GM18508 (cell line): ENCODE results near the gene RPS21.

Experiments used
- ATAC-seq: cut with Tn5 transposase; IDR thresholded peaks from one replicate; pipeline ENCODE4 v1.9.1; 2021; ENCODE audit warnings: moderate number of reproducible peaks; ENCODE audit not compliant: insufficient read depth, unreplicated experiment

Gene RPS21

DNA sequence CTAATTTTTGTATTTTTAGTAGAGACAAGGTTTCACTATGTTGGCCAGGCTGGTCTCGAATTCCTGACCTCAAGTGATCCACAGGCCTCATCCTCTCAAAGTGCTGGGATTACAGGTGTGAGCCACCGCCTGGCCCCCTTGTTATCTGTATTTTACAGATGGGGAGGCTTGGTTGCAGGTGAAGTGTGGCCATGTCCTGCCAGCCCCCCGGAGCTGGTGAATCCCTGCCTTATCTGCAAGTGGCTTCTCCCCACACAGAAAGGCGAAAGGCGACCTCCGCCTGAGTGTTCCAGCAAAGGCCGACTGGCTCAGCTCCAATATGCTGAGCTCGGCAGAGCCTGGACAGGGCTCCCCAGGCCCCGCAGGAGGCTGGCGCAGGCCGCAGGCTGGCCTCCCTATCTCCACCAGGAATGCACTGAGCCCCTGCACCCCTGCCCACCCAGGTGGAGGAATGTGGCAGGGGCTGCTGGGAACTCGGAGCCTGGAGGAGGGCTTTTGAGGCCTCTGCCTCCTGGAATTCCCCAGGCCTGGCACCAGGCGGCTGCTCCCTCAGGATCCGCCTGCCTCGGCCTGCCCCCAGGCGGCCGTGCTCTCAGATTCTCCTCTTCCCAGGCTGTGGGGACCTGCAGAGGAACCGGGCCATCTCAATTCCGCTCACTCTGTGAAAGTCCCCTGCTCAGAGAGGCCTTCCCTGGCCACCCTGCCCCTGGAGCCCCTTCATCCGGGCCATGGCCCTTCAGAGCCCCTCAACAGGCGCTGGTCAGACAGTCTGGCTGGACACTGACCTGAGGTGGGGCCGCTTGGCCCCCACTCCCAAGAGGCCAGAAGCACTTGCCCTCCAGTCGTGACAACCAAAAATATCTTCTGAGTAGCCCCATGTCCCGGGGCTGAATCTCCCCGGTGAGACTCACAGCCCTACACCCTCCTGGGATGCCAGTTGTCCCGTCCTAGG, 10.5 kb upstream of the RPS21 start:
- ATAC-seq, result no peak

DNA sequence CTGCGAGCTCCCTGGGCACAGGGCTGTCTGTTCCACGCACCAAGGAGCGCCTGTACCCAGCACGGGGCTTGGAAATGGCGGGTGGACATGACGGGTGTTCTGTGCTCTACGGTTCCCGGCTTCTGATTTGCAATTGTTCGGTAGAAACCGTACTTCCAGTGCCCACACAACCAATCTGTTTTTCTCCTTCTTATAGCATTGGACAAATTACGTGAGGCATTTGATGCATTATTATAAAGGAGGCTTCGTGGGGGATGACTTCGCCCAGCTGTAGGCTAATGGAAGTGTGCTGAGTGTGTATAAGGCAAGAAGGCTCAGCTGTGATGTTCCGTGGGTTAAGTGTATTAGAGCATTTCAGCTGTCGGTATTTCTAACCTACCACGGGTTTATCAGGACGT, 9.8 kb upstream of the RPS21 start:
- no peak for ATAC-seq

DNA sequence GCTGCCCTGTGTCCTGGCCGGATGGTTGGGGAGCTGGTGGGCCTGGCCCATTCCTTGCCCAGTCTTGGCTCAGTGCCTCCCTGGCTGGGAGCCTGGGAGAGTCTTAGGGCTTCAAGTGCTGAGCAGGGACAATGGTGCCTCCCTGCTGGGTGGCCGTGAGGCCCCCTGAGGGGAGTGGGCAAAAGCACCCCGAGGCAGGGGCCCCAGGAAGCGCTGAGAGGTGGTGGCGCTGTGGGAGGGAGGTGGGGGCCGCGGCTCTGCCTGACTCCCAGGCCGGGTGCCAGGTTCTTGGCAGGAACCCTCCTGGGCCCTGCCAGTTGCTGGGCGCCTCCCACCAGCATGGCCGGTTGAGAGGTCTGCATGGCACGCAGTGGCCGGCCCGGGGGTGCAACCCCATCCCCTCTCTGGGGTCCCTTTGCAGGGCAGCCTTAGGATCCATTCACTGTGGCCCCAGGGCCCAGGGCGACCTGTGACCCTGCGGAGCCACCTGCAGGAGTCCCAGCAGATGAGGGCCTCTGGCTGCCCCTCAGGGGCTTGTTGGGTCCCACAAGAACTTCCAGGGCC, 9.2 kb upstream of the RPS21 start:
- no peak for ATAC-seq

DNA sequence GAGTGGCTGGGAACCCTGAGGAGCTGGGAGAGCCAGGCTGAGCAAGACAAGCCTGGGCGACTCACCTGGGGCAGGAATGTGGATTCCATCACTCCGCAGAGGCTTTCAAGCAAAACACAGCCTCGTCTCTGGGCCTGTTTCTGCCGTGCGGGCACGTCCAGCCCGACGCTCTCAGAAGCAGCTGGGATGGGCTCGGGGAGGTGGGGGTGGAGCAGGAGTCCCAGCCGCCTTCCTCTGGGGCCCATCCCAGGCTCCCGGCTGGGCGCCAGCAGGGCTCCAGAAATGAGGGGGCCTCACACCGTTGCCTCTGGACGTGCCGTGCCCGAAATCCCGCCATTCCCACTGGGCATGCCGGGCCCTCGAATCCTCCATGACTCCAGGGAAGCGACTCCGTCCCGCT, 8.7 kb upstream of the RPS21 start:
- ATAC-seq, result no peak

DNA sequence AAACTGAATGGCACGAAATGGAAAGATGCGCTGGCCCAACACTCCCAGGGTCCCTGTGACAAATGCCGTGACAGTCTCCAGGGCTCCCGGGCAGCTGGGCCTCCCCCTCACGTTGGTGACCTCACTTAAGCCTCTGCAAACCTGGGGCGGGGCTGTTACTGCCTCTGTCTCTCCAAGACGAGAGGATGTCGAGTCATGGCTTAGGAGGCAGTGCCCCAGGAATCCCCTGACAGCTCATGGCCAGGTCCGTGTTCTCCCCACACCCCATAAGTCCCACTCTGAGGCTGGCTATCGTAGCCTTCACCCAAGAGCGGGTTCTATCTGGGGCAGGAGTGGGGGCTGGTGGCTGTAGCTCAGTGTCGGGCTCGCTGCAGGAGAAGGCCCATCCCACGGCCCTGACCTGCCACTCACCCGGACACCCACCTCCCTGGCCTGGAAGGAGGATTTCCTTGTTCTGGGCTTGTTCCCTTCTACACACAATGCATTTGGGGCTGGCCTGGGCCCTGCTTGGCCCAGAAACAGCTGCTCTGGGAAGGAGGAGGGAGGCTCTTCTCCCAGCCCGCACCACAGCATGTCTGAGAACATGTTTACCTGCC, 5.6 kb upstream of the RPS21 start:
- ATAC-seq, result no peak

DNA sequence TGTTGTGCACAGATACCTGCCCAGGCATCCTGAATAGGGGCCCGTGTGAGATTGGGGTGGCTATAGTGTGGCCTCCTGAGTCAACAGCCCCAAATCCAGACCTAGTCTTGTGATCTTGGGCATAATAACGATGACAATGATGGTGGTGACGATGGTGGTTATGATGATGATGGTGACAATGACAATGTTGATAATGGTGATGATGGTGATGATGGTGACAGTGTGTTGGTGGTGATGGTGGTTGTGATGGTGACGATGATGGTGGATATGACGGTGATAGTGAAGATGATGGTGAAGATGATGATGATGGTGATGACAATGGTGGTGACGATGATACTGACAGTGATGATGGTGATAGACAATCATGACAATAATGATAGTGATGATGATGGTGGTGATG, 5.1 kb upstream of the RPS21 start:
- no peak for ATAC-seq

DNA sequence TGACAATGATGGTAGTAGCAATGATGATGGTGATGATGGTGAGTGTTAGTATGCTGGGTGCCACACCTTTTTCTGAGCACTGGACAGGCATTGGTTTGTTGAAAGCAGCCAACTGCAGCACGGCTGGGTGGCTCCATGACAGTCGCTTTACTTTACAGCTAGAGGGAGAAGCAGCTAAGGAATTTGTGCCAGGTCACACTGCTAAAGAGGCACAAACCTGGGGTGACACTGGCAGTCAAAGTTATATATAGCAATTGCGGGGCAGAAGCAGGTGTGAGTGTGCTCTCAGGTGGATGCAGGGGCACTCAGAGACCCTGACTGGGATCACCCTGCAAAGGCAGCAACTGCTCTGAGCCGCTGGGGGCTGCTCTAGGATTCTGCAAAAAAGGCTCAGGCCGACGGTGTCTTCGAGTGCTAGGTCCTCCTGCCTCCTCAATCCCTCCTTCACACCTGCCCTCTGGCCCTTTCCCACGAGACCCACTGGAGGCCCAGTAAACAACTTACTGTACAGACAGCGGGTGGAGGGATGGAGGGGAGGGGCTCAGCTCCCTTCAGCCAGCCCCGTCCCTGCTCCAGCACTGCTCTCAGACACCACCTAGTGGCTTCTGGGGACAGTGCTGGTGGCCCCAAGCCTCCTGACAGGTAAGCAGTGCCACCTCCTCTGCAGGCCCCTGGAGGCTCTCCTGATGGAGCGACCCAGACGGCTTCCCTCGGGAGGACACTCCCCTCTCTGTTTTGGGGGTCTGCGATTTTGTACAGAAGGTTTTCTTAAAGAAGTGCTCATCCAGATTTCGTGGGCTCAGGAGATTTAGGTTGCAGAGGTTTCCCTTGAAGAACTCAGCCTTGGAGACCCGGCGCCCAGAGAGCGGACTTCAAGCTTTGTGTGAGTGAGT, 4.4 kb upstream of the RPS21 start:
- no peak for ATAC-seq

DNA sequence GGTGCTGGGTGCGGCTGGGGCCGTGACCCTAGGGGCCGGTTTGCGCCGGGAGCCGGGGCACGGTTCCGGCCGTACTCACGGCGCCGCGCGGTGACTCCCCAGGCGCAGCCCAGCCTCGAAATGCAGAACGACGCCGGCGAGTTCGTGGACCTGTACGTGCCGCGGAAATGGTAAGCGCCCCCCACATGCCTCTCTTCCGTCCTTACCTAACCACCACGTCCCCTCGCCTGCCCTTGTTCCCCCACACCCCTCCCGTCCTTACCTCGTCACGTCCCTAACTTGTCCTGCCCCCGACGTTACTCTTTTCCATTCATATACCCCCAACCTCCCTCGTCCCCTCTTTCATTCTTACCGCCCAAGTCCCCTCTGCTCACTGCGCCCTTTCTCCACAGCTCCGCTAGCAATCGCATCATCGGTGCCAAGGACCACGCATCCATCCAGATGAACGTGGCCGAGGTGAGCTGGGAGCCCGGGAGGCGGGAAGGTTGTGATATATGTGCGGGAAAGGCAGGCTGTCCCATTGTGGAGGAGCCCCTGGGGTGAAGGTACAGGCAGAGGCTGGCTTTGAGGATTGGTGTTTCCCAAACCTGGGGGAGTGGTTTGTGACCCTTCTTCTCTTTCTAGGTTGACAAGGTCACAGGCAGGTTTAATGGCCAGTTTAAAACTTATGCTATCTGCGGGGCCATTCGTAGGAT, 463 bp downstream of the RPS21 start:
- ATAC-seq, result no peak

DNA sequence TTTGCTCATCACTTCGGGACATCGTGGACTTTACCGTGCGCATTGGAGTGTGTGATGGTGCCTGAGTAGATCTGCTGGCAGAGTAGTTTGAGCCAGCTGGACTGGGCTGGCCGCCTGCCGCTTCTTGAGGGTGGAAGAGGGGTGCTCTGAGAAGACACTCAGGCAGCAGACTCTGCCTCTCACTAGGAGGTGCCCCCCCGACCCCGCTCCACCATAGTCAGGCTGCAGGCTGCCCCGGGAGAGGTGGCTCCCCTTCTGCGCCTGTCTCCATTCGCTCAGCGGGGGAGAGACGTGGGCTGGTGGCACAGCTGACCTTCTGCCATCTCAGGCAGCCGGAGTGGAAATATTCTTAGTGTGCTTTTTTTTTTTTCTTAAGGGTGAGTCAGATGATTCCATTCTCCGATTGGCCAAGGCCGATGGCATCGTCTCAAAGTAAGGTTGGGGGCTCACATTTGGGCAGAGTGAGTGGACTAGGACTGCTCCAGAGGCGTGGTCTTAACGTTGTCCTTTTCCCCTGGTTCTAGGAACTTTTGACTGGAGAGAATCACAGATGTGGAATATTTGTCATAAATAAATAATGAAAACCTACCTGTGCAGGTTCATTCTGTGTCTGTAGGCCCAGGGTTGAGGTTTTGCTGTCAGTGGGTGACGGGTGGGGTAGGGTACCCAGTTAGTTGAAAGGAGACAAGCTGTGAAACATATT, 1.2 kb downstream of the RPS21 start:
- no peak for ATAC-seq

DNA sequence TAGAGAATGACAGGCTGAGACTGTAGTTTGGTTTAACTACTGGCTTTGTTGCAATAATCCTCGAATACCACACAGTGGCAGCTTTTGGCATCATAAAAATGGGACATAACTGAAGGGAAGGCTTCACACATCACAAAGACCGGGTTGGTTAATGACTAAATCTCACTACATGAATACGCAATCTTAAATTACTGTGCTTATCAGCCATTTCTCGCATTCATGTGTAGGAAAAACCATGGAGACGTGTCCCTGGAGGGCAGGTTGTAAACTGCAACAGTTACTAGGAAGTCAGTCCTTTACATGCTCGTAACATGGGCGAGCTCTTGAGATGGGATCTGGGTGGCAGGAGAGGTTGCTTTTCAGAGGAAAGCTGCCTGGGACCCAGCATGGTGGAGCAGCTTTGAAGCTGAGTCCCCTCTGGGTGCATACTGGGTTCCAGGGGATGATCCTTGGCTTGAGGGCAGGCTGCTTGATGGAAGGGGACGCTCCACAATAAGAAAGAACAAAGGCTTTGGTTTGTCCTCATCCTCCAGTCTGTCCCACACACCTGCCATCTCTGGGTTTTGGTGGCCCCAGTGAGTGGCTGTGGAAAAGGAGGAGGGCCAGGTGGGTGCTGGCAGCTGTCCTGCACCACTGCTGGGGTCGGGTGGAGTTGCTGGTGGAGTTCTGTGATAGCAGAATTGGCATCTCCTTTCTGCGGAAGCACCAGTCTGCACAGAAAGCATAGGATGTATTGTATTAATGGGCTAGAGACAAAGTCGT, 2.1 kb downstream of the RPS21 start:
- no peak for ATAC-seq

DNA sequence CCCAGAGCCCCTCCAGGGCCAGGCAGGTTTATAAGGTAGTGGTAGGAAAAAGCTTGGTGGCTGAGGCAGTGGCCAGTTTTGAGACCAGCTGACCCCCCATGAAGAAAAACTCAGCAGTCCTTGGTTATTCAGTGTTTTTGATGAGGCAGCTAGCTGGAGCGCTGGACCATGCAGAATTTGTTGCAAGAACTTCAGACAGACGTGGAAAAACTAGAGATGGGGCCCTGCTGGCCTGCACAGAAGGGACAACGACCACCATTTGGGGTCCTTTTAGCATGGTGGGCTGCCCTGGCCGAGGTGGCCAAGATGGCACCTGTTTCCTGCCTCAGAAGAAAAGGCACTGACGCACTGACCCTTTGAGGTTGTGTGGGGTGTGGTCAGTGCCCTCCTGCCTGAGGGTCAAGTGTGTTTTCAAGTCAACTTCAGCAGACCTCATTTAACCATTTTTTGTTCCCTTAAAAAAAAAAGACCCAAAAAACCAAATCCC, 2.7 kb downstream of the RPS21 start:
- no peak for ATAC-seq

DNA sequence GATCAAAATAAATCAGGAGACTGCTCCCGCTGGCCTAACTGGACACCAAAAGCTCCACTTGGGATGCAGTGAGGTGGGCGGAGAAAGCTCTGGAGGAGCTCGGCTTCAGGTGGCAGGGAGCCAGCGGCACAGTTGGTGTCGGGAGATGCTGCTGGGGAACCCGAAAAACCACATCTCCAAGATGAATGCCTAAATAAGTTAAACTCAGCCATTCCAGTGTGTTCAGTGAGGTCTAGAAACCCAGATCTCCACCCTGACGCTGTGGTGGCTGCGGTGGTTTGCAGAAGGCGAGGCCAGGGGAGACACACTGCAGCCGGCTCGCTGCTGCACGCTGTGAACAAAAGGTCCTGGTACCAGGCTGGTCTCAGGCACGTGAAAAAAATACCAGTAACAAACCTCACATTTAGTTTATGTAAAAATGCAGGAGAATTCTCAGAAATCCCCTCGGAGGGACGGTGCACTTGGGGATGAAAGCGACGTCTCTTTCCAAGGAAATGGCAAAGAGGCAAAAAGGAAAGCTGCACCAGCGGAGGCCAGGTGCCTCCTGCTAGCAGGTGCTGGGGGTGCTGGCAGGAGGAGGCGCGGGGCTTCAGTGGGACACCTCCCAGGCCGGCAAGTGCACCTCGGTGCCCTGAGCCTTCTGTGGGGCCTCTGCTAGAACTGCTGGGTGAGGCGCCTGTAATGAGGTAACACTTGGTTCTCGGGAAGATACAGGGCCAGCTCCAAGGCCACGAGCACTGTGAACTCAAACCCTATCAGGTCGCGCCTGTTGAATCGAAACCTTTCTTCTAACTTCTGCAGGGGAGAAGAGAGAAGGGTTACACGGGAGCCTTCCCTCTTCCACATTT, 3.6 kb downstream of the RPS21 start:
- ATAC-seq, result no peak

DNA sequence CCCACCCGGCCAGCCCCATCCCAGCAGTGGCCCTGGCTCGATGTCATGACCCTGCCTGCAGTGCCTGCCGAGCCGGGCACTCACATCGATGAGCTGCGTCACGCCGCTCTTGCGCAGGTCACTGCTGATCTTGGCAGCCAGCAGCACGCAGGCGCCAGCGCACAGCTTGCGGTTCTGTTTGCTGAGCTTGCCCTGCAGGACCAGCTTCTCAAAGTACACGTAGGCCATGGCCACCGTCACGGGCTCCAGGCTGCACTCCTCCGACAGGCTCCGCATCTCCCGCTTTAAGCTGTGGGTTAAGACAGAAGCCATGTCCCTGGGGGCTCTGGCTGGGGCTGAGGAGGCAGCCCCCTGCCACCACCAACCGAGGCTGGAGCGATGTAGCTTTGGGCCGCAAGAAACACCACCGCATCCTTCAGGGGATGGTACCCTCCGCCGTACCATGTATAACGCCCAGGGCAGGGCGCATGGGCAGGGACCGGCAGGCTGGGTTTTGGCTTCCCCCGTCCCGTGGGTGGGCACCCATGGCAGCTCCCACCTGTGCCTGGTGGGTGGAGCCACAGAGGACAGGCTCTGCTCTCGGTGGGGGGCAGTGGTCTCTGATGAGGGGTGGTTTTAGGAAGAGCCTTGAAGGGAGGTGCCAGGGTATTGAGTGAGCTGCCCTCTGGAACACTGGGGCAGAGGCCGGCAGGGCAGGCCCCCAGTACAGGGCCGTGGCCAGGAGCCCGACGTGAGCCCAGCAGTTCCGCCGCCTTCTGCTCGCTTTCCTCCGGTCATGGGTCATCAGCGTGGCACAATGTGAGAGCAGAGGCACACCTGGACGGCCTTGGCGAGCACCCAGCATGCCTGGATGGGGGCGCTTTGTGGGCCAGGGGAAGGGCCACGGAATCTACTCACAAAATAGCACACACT, 4.5 kb downstream of the RPS21 start:
- ATAC-seq, result no peak

DNA sequence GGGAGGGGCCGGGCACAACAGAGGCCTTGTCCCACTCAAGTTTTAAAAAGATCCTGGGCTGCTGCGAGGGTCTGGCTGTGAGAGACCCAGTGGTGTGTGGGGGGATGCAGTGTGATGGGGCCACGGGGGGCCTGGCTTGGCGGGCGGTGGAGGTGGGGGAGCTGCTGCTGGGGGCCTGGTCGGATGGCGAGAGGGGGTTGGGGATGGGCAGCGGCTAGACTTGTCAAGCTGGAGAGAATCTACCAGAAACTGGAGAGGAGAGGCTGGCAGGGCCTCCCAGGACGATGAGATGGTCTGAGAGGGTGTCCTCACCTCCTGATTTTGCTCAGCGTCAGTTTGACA, 5.1 kb downstream of the RPS21 start:
- no peak for ATAC-seq

DNA sequence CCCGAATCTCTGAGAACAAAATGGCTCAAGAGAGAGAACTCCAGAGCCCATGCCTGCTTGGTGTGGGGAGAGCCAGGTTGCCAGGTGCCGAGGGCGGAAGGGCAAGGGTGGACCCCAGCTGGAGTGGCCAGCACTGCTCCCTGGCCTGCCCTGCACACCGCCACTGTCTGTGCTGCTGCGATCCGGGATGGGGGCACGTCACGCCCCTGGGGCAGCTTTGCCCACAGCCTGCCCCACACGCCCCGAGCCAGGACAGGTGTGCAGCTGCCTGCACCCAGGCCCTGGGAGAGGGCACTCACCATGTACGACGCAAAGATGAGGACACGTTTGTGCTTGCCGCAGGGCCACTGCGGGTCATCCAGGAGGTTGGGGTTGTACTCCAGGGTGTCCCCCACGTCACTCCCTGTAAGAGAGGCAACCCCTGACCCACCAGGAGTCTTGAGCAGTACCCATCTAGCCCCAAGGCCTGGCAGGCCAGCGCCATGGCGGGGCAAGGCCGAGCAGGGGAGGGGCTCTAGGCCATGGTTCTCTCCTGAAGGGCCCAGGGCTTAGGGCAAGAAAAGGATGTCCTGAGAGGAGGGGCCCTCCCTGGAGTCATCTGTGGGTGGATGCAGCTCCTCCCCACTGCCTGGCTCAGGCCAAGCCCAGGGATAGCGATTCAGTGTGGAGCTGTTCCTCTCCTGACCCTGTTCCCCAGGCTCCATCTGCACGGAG, 5.9 kb downstream of the RPS21 start:
- no peak for ATAC-seq

DNA sequence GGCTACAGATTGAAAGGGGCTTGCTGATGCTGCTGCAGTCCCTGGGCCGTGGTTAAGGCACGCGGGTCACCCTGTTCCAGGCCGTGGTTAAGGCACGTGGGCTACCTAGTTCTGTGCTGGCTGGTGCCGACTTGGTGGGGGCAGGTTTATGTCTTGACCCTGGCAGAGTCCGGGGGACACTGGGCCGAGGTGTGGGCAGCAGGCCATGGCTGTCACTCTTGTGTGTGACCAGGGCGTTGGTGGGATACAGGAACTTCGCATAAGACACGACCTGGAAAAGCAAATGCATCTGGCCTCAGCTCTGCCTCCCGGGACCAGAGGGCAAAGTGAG, 6.4 kb downstream of the RPS21 start:
- ATAC-seq, result no peak
